H1 (cell line): ENCODE results near the gene NDUFAF8.

Experiments used
- CEBPB ChIP-seq: IDR thresholded peaks from 2 replicates; pipeline ENCODE4 v1.6.1; 2012; ENCODE audit warnings: low read depth, low read length
- CTCF ChIP-seq, 3 experiments: IDR thresholded peaks; 1 replicate in 2 of 3; 2 replicates in 1 of 3; pipeline versions ENCODE4 v1.5.1 to v1.6.1; 2011; ENCODE audit warnings: low read length in 3 of 3, mild to moderate bottlenecking in 3 of 3, inconsistent platforms in 2 of 3, low read depth in 1 of 3, moderate library complexity in 1 of 3; ENCODE audit not compliant: insufficient read depth in 1 of 3; ENCODE audit errors: control extremely low read depth in 1 of 3
- EP300 ChIP-seq, 2 experiments: IDR thresholded peaks; 1 replicate in 1 of 2; 2 replicates in 1 of 2; pipeline ENCODE4 v1.6.1; 2011 to 2012; ENCODE audit warnings: low read depth in 2 of 2, low read length in 2 of 2, mild to moderate bottlenecking in 2 of 2, borderline replicate concordance in 1 of 2, inconsistent platforms in 1 of 2, moderate library complexity in 1 of 2
- EZH2 ChIP-seq: fragments of 200-600 bp; sonication (generic); IDR thresholded peaks from 2 replicates; pipeline ENCODE4 v1.7.1; 2012; ENCODE audit warnings: low read depth, mild to moderate bottlenecking, moderate library complexity, low read length, inconsistent platforms; ENCODE audit not compliant: severe bottlenecking
- GABPA ChIP-seq: IDR thresholded peaks from 2 replicates; pipeline ENCODE4 v1.6.1; 2011; ENCODE audit warnings: mild to moderate bottlenecking, low read length, moderate library complexity, borderline replicate concordance; ENCODE audit not compliant: insufficient read depth
- JUN ChIP-seq: IDR thresholded peaks from 2 replicates; pipeline ENCODE4 v1.6.1; 2011; ENCODE audit warnings: low read depth, mild to moderate bottlenecking, improper control_type of control experiment, low read length
- MAFK ChIP-seq: IDR thresholded peaks from 2 replicates; pipeline ENCODE4 v1.6.1; 2012; ENCODE audit warnings: low read depth, mild to moderate bottlenecking, improper control_type of control experiment, low read length
- POLR2A ChIP-seq, 2 experiments: IDR thresholded peaks; 1 replicate in 1 of 2; 2 replicates in 1 of 2; pipeline ENCODE4 v1.6.1; 2011; ENCODE audit warnings: low read depth in 2 of 2, low read length in 2 of 2, mild to moderate bottlenecking in 2 of 2; ENCODE audit errors: control extremely low read depth in 1 of 2
- RAD21 ChIP-seq, 2 experiments: IDR thresholded peaks in 1 of 2; conservative IDR thresholded peaks in 1 of 2; 2 replicates each; pipeline ENCODE4 v1.6.1; 2011; ENCODE audit warnings: low read depth in 2 of 2, low read length in 2 of 2, improper control_type of control experiment in 1 of 2, inconsistent platforms in 1 of 2, mild to moderate bottlenecking in 1 of 2, moderate library complexity in 1 of 2
- RFX5 ChIP-seq: IDR thresholded peaks from 2 replicates; pipeline ENCODE4 v1.6.1; 2011; ENCODE audit warnings: low read depth, low read length, improper control_type of control experiment, borderline replicate concordance
- SP1 ChIP-seq: IDR thresholded peaks from 2 replicates; pipeline ENCODE4 v1.6.1; 2011; ENCODE audit warnings: low read depth, low read length
- TAF1 ChIP-seq: IDR thresholded peaks from 2 replicates; pipeline ENCODE4 v1.6.1; 2011; ENCODE audit warnings: mild to moderate bottlenecking, low read depth, low read length
- TEAD4 ChIP-seq: IDR thresholded peaks from 2 replicates; pipeline ENCODE4 v1.6.1; 2012; ENCODE audit warnings: low read depth, low read length, inconsistent platforms, mixed read lengths

GRCh38 chr17:81248649-81249048, 9.5 kb downstream of the NDUFAF8 start:
- no peak for TF ChIP-seq CTCF (IDR thresholded peaks at IDR 0.05; ENCODE audit: control extremely low read depth in 1 of 3, insufficient read depth in 1 of 3, low read depth in 1 of 3, low read length in 3 of 3)
- no peak for TF ChIP-seq EP300 (IDR thresholded peaks at IDR 0.05; ENCODE audit: borderline replicate concordance in 1 of 2, low read depth in 2 of 2, low read length in 2 of 2)
- TF ChIP-seq EZH2: no peak
- TF ChIP-seq RFX5: no peak
- no peak for TF ChIP-seq CEBPB
- TF ChIP-seq POLR2A (IDR thresholded peaks at IDR 0.05; ENCODE audit: control extremely low read depth in 1 of 2, low read depth in 2 of 2, low read length in 2 of 2): no peak
- no peak for TF ChIP-seq GABPA
- TF ChIP-seq TEAD4: no peak
- TF ChIP-seq TAF1: no peak
- no peak for TF ChIP-seq JUN
- TF ChIP-seq SP1: no peak
- TF ChIP-seq MAFK: peak; percentile 28; the same call in 1 of the 2 replicates
- TF ChIP-seq RAD21 (IDR thresholded peaks at IDR 0.05 in 1 of 2, conservative IDR thresholded peaks at IDR 0.05 in 1 of 2; ENCODE audit: low read depth in 2 of 2, low read length in 2 of 2): no peak
